HG02798 (cell line): ENCODE data around the gene NFIA.

ENCODE experiments used
- ATAC-seq: cut with Tn5 transposase; IDR thresholded peaks from one replicate; pipeline ENCODE4 v1.9.1; 2021; ENCODE audit warnings: mild to moderate bottlenecking; ENCODE audit not compliant: unreplicated experiment, poor library complexity

NFIA gene

DNA sequence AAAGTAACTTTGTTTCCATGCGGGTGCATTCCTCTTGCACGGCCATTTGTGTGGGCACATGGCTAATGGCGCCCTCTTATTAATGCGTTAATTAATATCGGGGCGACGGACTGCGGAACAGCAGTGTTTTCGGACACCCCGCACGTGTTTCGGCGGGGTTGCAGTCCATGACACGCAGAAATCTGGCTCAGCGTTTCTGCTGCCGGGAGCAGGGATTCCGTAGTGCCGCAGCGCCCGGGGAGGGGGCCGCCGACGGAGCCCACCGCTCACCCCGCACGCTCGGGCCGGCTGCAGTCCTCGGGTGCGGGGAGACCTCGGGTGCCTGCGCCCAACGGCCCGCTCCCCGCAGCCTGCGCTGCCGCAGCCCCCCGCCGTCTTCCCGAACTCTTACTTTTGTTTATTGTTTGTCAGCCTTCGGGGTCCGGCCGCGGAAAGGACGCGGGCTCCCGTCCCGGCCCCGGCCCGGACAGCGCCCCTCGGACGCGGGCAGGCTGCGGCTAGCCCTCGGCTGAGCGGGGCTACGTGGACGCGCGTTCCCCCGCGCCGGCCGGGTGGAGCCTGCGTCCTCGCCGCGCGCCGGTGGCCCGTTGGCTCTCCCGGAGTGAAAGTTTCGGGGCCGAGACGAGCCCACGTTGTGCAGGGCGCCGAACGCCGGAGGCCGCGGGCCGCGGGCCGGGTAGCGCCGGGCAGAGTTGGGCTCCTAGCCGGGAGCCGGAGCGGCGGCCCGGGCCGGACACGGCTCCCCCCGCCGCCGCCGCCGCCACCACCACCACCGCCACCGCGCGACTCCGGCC, 849 bp downstream of the NFIA start:
- ATAC-seq: no peak

DNA sequence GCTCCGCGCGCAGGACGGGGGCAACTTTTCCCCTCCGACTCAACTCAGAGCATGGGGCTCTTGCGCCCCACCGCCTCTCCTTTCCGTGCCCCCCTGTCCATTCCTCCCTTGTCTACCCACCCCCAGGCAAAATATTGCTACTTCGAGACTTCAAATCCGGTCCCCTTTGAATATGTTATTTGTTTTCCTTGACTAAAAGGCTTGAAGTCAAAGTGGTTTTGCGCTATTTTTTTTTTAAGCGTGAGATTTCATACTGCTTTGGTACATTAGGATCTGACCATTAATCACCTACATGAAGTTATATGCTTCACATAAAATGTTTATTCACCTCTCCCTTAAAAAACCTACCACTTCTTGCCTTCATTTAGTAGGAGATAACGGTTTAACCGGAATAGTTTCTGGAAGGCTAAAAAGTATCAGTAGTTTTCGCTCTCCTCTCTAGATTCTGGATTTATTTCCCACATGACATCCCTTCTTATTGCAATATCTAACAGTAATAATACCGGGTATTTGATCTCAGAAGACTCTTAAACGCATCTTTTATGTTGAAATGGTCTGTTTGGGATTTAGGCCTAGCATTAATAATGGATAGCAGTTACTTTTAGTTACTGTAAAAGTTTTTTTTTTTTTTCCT, 1.6 kb downstream of the NFIA start:
- ATAC-seq: no peak

DNA sequence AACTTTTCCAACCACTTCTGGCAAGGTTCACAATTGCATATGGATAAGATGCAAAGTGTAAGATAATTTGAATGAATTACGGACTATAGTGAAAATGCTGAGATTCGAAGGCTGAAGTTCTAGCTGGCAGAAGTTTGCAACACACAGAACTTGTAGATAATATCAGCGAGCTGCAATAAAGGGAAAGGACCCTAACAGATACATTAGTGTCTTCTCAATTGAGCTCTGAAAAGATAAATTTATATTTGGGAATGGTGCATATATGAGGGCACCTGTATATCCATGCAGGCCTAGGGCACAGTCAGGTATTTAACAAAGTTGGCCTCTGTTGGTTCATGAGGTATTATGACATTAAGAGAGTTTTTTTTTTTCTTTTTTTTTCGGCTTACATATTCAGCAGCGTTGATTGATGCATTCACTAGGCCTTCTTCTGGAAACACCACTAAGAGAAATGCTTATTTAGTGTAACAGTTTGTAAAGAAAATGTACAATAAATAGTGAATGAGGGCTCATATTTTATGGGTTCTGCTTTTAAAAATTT, 2.2 kb downstream of the NFIA start:
- ATAC-seq: no peak

DNA sequence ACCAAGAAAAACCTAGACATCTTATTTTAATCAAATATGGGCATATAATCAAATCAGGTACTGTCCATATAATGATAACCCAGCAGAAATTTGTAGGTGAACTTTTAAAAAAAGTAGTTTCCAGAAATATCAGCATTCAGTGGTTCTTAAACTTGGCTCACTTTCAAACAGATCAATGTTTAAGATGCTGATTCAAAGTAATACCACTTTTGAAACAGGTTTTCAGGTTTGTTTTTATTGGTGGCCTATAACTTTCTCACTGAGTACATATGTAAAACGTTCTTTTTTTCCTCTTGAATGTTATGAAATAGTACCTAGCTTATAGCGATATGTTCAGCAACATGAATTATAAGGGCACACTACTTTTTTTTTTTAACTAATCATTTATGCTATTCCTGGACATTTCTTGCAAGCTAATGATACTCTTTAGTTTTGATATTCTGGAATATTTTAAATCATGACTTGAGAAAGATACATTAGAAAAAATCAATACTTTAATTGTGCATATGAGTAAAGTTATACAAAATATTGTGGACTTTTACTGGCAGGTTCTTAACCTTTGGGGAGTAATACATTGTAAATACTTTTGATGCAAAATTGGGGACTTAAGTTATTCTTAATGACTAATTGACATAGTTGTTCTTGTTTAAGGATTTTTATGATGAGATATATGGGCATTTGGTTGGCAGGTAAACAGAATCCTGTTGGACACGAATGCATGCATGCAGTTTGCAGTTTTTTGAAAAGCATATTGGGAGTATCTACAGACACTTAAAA, 3.0 kb downstream of the NFIA start:
- ATAC-seq: no peak

DNA sequence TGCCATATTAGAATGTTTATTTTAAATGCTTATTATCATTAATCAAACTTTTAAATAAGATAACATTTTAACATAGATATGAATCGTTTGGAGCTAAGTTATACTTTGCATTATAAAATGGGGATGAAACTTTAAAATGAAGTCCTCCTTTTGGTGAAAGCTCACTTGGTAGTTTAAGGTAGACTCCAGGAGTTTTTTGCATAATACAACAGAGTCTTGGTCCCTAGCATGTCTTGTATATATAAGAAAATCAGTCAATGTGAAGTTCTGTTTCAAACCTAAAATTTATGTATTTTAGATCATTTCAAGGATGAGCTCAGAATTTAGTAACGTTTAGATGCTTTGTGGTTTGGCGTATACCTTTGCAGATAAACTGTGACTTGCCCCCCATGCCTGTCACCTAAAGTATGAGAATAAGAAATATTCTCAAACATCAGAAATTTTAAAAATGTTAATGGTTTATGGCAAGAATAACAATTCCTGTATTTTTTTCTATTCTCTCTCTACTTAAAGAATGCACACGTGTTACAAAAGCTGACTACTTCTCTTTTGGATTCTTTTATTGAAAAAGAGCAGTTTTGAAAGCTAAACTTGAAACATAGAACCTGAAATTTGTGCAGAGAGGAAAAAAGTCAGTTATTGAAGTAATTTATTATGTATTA, 3.8 kb downstream of the NFIA start:
- no peak for ATAC-seq

DNA sequence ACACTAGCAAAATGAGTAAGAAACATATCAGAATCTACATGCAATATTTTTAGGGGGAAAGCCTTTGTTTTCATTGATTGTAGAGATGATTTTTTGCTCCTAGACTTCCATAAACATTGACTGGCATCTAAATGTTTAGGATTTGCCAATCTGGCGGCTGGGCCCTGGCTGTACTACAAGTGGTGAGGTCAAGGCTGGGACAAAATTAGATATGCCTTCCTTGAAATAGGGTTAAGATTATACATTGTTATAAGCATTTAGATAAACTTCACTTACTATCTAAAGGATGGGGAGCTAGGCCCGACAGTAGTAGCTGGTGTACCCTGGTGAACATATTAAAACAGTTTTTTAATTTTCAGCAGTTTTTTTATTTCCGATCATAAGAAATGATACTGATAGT, 5.2 kb downstream of the NFIA start:
- no peak for ATAC-seq

DNA sequence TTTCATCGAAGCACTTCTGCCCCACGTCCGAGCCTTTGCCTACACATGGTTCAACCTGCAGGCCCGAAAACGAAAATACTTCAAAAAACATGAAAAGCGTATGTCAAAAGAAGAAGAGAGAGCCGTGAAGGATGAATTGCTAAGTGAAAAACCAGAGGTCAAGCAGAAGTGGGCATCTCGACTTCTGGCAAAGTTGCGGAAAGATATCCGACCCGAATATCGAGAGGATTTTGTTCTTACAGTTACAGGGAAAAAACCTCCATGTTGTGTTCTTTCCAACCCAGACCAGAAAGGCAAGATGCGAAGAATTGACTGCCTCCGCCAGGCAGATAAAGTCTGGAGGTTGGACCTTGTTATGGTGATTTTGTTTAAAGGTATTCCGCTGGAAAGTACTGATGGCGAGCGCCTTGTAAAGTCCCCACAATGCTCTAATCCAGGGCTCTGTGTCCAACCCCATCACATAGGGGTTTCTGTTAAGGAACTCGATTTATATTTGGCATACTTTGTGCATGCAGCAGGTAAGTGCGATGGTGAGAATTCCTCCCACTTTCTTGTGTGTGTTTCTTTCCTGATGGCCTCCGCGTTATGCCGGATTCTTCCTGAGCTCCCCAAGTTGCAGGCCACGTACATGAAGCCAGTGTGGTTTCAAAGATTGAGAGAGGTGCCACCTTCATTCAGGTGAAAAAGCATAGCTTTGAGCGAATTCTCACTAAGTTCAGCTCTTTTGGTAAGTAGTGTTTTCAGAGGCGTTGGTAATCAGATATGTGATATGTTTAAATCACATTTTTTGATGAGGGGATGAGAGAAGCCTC, 6.0 kb downstream of the NFIA start:
- no peak for ATAC-seq

DNA sequence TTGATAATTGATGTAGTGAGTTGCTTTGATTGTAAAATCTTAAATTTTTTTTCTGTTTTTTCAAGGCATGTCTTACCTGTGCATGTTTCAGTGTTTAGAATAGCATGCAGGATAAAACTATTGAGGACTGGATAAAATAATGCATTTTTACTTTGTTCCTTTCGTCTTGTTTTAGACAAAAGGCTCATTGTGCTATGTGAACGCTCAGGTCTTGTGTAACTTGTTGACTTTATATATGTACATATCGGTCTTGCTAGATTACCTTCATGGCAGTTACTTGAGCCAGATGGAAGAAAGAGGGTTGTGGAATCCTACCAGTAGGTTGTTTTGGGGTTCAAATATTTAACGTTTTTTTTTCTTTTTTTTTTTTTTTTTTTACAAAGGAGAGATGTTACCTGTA, 7.0 kb downstream of the NFIA start:
- no peak for ATAC-seq

DNA sequence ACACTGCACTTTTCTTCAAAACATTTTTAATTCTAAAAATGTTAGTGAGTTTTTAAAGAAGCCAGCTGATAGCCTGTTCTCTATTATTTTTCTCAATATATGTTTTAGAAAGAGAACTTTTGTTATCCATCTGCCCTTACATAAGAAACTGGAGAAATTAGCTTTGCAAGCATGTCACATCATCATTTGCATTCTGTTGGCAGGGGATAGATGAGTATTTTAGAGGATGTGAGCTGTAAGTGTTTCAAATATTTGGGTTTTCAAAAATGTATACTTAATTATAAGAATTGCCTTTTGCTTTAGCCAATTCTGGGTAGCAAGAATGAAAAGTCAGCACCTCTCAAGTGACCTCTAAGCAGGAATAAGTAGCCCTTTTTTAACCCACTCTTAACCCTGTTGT, 7.4 kb downstream of the NFIA start:
- ATAC-seq: no peak

DNA sequence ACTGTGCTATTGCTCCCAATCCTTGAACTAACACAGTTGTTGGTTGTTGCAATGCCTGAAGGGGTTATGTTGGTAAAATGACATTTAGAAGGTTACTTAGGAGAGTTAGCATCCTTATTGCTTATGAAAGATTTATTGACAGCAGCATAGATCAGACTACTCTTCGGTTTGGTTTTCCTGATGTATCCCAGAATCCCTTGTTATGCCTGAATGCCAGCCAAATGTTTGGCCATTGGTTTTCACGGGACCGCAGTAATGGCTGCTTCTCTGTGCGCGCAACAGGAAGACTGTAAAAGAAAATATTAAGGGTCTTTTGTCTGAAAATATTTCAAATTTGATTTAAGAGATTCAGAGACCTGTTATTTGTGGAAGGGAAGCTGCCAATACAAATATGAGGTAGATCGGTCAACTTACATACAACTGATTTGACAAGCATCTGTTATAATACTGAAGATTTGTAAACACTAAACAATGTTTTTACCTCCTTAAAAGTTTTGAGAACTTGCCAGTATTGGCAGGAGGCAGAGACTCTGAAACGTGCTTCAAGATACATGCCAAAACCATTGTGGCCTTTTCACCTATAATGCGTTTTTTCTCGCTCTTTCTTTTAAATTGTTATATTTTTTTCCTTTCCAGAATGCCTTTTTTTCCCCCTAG, 8.3 kb downstream of the NFIA start:
- ATAC-seq: no peak

DNA sequence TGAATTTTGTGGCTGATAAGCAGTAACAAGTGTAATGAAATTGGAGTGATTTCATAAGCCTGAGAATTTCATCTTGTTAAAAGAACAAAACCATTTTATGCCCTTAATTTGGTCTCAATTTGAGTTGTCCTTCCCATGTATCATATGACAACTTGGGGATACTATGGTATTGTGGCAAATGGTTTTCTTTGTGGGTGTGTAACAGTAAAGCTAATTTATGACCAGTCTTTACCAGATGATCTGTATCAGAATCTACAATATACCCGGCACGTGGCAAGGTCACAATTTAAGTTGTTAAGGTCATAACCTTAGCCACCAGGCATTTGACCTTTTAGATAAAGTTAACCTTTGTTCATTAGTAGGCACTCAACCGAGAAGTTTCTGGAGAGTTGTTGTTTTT, 9.1 kb downstream of the NFIA start:
- no peak for ATAC-seq

DNA sequence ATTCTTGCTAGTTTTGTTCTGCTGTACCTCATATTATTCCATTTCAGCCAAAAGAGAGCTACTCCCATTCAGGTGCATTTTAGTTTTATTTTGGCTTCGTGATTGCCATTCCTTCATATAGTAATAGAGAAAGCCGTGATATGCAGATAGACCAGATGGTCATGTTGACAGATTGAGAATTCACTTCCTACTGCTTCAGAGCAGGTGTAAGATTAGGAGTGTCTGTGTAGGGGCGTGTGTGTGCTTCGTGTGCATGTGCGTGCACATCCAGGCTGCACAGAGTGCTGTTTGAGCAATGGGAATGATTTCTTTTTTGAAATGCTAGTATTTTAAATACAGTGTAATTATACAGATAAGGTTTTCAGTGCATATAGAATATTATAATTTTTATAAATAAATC, 10.3 kb downstream of the NFIA start:
- ATAC-seq: no peak

DNA sequence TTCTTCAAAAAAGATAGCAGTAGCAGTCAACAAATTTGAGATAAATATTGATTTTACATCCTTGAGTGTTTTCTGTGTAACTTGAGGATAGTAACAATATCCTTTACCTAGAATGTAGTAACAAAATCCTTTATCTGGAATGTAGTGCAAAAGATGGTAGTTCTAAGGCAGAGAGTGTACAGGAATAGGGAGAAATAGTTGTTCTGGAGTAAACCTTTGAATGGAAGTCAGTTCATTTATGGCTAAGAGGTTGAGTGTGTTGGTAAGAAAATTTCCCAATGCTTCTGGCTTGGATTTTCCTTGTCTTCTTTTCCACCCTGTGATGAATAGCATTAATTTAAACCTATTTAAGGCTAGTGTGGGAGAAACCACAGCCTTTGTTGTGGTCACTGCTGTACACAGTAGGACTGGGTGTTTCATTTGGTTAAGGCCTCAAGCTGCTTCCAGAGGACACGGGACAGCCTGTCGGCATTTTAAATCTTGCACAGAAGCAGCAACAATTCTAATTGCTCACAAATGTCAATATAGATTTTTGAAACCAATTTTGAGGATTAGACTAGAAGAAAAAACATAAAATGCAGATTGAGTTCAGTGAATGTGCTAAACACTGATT, 11.3 kb downstream of the NFIA start:
- no peak for ATAC-seq

DNA sequence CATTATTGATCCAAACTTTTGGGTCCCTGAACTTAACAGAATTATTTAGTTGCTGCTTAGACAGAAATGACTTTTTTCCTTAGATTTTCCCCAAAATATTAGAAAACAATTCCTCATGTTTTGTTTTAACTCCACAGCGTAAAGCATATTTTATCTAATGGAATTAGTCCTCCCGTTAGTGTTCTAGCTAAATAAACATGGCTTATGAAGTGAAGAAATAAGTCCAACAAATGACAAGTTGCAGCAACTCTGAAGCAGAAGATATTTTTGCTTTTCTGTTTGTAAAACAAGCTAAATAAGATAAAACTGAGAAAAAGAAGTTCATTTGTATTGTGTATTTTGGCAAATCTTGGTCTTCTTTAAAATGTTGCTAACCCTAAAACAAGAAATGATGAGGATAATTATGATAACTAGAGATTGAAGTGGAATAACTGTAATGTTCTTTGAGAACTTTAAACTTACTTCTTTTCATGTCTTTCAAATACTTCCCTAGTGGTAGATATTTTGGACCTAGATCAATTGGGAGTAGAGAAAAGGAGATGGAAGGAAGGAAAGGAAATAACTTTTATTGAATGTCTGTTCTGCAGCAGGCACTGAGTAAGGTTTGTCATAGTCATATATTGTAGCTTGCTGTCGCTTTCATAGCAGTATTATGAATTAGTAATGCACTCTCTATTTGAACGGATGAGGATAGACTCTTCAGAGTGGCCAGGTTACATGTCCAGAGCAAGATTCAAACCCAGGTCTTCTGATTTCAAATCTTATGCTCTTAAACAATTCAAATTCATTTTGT, 12.5 kb downstream of the NFIA start:
- no peak for ATAC-seq

DNA sequence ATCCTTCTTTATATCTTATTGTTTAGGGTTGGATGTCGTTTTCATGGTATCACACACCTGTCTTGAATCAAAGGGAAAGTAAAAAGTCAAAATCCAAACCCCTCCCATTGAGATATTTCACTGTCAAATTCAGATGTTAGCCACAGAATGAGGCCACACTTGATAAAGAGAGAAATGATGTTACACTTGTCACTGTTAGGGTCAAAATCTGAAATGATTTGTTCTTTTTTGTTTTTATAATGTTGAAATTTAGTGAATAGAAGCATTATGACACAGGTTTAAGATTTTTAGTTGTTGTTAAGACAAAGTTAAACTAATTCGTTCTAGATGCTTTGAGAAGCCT, 13.1 kb downstream of the NFIA start:
- no peak for ATAC-seq

DNA sequence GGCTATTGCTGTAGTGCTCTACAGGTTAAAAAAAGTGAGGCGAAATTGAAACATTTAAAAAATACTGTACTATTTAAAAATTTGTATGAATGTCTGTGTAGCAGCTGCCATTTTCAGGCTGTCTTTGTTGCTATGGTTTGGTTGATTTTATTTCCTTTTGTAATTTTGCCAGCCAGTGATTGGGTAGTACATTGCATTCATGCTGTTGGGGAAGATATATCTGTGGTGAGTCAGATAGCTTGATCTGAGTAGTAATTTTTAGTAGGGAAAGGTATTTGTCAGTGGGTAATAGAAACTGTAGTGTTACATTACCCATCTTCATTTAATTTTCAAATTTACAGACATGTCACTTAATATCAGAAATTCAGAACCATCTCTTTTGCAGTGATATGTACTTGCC, 15.0 kb downstream of the NFIA start:
- no peak for ATAC-seq

DNA sequence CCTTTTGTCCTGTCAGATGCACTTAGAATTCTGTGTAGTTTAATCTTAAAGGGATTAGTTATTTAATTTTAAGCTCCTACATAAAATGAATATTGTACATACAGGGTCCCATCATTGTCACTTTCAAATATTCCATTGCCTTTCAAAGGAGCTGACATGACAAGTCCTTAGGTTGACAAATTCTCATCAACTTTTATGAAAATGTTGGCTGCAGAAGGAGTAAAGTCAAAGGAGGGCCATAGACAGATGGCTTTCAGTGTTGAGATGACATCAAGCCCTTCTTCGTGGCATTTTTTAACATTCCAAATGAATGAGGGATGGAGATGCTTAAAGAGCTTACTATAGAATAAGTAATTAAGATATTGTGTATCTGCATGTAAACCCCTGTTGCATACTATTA, 15.4 kb downstream of the NFIA start:
- ATAC-seq: no peak

DNA sequence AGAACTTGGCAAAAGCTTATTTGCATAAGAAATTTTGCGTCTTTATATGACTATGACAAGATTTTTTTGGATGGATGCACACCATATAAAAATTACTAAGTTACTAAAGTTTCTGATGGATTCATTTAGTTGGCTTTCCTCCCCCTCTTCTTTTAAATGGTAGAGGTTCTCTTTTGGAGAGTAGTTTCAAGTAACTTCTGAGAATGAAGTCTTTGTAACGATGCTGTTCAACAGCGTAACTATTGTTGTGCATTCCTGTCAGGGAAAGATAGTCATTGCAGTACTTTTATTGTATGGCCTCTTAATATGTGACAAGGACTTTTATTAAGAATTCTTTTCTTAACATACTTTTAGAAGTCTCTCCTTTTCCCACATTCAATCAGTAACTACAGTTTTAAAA, 16.0 kb downstream of the NFIA start:
- ATAC-seq: no peak
